GM19238 (cell line): ENCODE data around the gene IL18.
"Not testable (repeated sequence)": the region's sequence is repeated elsewhere in the genome, so short reads cannot be mapped to it uniquely, and the experiment has no call there.

ENCODE experiments used
- DNase-seq: peaks from one replicate; pipeline ENCODE4 v3.0.0; 2011; ENCODE audit warnings: low spot score; ENCODE audit not compliant: insufficient read length

IL18 gene

DNA sequence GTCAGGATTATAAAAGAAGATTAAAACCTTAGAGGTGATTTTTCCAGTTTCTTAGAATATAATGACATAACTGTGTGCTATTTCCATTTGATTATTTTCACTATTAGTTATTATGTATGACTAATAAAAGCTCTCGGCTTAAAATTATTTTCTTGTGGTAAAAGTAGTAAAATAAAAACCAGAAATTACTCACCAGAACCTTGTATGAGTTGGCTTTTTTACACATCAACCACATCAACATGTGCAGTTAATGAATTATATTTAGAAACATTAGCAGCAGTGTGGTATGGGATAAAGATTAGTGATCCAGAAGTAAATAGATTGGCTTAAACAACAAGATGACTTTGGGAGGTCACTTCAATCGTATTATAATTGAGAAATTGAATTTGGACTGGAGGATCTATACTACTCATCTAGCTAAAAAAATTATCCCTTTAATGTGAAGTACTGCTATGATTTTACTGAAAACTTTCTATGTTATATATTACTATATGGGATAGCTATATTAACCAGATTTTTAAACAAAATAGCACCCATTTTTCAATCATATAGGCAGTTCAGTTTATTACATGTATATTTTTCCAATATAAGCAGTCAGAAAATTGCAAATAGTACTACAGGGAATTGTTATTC, 8.6 kb upstream of the IL18 start:
- no peak for DNase-seq

DNA sequence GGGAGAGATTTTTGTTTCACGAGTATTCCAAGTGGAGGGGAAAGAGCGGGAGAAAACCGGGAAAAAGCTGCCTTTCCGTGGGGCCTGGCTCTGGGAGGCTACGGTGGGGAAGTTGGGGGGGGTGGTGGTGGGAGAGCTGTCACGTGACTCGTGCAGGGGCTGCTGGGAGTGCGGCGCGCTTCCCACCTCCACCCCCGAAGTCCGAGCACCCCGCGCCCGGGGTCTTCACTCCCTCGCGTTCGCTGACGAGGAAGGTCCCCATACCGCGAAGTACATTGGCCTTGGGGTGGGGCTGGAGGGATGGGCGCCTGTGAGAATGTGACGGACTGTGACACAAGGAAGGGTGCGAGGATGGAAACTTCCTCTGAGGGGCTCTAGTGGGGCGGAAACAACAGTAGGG, 3.3 kb upstream of the IL18 start, which contains the start of gene TEX12:
TSS of gene TEX12 (plus strand) at position 228 of the 400 bp plus-strand sequence. CDS start 1,897 bp downstream, outside the sequence.
- no peak for DNase-seq

DNA sequence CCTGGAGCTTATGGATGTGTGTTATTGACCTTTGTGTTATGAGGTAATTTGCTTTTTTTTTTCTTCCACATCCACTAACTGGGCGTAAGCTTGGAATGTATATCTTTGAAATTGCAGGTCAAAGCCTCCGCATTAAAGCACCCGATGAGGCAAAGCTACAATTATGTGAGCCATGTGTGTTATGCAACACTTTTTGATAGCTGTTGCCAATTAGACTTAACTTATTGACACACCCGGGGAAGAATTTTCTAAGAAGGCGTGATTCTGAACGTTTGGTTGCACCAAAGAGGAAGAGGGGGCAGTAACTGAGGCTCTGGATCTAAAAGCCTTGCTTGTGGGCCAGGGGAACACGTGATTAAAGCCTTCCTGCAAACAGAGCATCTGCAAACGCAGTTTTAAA, 2.7 kb upstream of the IL18 start:
- DNase-seq: no peak

DNA sequence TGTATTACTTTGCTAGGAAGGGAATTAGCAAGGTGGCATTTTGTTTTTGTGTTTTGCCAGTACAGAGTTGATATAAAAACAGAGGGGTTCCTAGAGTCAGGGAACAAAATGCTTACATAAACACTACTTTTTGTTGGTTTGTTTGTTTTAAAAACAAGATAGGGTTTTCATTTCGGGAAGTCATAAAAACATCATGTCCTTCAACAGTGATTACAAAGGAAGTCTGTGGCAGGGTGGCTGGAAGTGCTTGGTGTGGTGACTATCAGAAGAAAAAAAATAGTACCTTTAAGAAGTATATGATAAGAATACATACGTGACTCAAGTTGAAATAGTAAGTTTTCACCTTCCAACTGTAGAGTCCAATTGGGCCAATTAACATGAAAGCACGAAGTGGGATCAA, 1.2 kb upstream of the IL18 start:
- no peak for DNase-seq

DNA sequence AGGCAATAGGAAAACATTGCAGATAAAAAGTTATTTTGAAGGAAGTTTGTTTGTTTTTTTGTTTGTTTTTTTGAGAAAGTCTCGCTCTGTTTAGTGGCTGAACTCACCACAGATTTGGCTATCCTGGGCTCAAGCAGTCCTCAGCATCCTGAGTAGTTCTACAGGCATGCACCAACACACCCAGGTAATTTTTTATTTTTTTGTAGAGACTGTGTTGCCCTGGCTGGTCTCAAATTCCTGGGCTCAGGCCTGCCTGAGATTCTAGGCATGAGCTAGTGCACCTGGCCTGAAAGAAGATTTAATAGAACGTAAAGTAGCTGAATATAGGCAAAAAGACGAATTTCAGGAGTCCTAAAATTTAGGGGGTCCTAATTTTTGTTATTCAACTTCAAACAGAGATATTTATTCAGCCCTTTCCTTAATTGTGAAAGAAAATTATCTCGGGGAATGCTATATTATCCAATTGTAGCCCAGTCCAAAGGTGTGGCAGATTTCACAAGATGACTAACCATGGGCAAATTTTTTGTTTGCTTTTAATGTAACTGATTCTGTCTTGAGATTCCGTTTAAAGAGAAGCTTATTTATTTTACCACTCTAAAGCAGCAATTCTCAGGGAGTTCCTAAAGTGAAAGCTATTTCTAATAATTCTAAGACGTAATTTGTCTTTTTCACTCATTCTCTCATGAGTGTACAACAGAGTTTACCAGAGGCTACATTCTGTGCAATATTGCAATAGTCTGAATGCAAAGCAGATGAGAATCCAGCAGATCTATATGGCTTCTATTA, 940 bp downstream of the IL18 start:
- DNase-seq: no peak

DNA sequence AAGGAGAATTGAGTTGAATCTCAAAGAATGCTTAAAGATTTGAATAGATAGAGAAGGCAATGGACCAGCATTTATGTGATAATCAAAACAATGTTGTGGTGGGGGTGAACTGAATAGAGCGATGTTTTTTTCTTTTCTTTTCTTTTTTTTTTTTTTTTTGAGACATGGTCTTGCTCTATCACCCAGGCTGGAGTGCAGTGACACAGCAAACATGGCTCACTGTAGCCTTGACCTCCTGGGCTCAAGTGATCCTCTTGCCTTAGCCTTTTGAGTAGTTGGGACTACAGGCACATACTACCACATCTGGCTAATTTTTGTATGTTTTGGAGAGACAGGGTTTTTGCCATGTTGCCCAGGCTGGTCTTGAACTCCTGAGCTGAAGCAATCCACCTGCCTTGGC, 1.7 kb downstream of the IL18 start:
- DNase-seq: not testable (repeated sequence)

DNA sequence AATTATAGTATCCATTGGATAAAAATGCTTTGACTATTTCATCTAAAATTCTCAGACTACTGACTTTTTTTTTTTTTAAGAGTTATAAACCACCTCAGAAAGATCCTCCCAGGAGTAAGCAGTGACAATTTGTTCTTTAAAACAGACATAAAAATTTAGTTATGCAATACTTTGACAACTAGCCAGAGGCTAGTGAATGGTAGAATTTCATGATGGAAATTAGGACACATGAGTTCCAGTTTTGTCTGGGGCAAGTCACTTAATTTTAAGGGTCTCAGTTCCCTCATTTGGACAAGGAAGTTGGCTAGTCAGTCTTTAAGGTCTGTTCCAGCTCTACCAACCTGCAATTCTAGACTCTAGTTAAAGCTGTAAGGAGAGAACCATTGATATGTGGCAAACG, 2.9 kb downstream of the IL18 start:
- no peak for DNase-seq

DNA sequence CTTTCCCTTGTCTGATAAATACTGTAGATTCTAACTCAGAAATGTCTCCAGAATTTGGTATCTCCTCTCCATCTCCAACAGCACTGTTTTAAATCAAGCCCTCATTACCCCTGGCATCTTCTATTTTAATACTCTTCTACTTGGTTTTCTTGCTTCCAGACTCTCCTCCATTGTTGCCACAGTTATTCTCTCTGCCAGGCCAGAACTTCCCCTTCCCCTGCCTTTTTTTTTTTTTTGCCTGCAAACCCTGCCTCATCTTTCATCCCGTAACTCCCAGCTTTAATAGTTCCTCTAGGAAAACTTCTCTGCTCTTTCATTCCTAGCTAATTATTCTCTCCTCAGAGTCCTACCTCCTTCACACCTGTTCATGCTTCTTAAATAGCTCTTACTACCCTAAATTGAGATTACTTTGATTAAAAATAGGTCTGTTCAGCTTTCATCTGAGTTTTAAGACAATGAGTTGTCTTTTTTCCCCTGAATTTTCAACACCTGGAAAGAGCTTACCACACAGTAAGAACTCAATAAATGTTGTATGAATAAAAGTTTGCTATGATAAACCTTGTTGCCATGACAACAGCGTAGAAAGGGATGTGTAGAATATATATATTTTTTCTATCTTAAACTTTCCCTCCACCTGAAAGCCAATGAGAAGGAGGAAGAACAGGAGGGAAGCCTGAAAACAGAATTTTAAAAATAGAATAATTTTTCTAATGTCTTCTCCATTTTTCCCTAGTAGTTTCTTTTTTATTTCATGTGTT, 3.6 kb downstream of the IL18 start:
- no peak for DNase-seq

DNA sequence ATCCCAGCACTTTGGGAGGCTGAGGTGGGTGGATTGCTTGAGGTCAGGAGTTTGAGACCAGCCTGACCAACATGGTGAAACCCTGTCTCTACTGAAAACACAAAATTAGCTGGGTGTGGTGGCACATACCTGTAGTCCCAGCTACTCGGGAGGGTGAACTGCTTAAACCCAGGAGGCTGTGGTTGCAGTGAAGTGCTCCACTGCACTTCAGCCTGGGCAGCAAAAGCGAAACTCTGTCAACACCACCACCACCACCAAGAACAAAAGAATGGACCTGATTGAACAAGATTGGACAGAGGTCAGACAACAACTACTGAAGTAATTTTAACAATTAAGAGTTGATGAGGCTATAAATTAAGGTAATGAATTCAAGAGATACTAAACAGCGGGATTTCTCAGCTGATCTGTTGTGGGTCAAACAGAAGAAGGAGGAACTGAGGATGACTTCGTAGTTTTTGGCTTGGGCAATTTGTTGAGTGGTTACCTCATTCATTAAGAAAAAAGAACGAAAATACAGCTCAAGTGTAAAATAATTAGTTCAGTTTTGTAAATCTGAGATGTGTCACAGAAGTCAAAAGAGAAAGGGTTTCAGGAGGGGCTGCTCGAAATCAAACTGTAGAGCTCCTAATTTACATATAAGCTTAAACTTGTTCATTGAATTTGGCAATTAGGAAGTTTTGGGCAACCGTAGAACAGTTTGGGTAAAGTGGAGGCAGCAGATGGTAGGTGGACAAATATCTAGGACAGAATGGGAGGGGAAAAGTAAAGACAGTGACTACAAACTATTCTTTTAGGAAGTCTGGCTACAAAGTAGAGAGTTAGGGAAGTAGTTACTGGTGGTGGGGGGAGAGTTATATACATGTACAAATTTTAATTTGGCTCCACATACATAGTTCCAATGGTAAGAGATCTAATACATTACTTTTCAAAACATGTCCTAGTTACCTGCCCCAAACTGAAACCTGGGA, 4.5 kb downstream of the IL18 start:
- no peak for DNase-seq

DNA sequence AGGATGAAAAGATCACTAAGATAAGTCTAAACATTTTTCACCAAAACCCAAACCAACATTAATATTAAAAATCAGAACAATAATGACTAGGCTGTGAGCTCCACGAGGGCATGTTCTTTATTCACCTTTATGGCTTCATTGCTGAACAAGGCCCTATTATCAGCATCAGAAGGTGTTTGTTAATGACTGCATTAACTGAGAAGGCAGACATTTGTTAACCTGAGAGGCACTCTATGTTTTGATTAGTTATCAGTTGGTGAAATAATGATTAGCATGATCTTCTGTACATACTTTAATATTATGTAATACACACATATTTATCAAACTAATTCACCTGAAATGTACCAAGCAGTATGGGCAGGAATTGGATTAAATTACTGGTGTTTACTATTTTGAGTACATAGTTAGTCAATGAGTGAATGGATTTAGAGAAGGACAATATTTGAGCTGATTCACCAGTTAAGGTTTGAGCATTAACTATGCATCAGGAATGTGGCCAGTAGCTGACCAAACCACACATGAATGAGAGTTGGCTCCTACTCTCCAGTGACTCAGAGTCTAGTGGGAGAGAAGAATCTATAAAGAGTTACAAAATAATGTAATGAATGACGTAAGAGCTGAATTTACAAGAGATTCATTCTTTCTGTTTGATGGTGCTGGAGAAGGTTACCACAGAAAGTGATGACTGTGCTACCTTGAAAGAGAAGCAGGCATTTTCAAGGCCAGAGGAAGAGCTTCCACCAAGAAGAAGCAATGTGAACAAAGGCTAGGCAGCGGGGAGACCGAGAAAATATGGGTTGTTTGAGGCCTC, 6.7 kb downstream of the IL18 start:
- no peak for DNase-seq

DNA sequence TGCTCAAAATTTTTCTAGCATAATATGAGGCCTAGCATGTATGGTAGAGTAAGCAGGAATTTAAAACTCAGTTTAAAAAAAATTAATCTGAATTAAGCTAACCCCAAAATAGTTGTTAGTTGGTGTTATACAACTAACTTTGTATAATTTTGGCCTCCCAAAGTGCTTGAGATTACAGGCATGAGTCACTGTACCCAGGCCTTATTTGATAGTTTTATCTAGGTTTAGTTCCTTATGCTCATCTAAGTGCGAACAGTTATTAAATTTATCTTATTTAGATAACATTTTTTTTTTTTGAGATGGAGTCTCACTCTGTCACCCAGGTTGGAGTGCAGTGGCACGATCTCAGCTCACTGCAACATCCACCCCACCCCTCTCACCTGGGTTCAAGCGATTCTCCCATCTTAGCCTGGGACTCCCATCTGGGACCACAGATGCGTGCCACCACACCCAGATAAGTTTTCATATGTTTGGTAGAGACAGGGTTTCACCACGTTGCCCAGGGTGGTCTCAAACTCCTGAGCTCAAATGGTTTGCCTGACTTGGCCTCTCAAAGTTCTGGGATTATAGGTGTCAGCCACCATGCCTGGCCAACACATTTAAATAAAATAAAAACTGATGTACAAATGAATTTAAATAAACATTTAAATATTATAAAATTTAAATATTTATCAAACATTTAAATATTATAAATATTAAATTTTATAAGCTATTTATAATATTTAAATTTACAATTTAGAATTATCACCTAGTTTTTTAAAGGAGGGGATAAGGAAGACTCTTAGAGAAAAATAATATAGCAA, 7.5 kb downstream of the IL18 start:
- DNase-seq: no peak

DNA sequence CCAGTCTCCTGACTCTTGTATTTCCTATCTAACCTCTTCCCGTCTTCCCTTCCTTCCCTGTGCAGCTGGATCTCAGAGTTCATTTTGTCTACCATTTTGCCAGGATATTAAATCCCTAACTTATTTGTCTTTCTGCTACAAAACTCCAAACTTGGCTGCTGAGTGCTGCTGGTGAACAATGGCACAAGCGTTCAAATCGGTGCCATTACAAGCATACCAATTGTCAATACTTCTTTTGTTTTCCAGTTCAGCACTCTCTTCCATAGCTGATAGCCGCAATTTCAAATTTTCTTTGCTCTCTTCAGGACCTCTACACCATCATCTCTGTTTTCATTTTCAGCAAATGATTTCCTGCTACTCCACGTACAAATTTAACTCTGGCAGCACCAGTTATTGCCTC, 13.4 kb downstream of the IL18 start:
- DNase-seq: no peak

DNA sequence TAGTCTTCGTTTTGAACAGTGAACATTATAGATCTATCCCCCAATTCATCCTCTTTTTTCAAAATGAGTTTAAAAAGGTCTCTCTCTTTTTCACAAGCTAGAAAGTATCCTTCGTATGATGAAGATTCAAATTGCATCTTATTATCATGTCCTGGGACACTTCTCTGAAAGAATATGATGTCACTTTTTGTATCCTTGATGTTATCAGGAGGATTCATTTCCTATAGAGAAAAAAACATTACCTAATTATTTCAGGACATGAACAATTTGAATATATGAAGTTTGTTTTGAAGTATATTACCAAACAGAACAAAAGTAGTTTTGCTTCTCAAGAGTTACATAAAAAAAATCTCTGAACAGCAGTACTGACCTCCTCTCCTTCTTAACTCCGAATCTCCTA, 20.3 kb downstream of the IL18 start:
- DNase-seq: no peak

DNA sequence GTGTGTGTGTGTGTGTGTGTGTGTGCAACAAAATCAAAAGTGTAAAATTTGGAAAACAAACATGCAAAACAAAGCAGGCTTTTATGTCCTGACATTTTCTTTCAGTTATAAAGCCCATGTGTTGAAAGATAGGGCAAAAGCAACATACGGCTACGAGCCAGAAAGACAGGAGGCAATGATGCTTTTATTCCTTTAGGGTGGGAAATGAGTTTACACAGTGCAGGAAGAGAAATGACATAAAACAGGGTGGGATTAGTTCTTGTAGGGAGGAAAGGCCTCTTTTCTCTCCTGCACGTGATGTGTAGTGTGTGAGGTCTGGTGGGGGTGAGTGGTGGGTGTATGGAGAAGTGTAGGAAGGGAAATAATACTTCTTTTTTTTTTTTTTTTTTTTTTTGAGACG, 29.4 kb downstream of the IL18 start:
- no peak for DNase-seq

DNA sequence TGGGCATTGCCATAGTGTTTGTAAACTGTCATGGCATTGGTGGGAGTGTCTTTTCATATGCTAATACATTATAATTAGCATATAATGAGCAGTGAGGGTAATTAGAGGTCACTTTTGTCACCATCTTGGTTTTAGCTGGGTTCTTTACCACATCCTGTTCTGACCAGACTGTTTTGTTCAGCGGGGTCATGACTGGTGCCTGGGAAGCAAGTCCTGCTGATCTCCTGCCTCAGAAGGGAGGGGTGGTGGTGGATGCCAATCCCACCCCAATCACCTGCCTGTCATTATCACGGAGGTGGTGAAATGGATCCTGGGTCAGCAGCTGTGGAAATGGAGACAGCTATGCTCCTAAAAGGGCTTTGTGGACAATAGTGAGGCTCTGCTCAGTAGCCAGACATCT, 31.2 kb downstream of the IL18 start:
- DNase-seq: no peak

DNA sequence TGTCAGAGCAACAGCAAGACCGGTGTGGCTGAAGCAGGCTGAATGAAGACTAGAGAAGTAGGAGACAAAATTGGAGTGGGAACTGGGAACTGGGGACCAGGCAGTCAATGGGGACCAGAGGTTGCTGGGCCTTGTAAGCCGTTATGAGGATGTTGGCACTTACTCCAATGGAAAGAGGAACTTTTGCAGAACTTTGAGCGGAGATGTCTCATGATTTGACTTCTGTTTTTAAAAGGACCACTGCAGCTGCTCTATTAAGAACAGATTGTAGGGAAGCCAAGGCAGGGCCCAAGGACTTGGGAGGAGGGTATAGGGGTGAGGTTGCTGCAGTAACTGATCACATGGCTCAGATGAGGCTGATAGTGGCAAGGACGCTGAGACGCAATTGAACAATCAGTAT, 34.2 kb downstream of the IL18 start:
- no peak for DNase-seq

DNA sequence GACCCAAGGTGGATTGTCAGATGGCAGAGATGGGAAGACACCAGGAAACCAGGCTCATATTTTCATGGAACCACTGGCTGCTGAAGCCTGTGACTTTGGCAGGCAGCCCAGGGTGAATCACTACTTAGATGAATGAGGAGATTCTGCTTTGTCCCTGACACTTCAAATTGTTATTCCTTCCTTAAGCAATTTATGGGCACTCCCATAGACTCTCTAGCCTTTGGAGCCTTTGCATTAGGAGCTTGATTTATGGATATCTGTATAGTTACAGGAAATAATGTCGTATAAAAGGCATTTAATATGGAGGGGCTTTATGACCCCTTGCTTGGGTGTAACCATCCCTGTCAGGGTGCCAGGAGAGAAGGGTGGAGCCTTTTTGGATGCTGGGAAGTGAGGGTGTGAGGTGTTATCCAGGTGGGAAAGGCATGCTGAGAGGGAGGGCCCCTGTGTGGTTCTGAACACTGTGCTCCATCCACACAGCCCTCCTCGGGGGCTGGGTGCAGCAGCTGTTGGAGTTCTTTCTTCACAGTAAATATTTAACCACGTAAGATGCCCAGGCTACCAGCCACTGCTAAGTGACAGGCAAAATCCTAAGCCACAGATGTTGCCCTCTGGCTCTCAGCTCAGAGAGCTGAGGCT, 35.3 kb downstream of the IL18 start:
- DNase-seq: no peak

DNA sequence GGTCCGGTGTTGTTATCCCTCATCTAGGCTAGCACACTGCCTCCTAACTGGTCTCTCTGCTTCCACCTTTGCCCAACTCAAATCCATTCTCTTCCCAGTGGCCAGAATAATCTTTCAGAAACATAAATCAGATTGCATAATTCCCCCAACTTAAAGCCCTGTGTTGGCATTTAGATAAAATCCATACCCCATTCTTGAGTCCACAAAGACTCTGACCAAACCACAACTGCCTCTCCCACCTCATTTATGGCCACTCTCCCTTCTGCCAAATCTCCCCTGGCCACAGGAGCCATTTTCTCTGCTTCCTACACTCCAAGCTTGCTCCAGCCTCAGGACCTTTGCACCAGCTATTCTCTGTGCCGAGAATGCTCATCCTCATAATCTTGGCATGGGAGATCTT, 36.8 kb downstream of the IL18 start:
- no peak for DNase-seq

DNA sequence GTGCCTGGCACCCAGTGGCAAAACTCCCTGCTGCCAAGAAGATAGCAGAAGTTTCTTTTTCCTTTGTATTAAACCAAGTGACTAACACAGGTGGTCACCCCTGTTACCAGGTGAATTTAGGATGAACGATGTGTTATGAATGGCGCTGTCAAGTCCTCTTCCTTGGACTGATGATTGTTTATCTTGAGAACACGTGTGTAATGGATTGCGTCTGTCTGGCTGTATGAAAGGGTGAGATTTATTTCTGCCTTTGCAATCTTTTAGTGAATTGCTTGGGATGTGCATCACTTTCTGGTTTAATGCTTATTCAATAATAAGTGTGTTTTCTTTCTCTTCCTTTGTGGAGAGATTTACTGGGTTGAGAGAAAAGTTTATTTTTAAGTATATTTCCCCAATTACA, 40.8 kb downstream of the IL18 start:
- no peak for DNase-seq
